Stimulated activated CD8-positive, alpha-beta memory T cell treated with anti-CD3 and anti-CD28 coated beads, Interleukin-7, amount 100 ng/mL, for 48 hours (primary cell): Measurements from ENCODE around the gene ZFPM1.

Experiments used
- DNase-seq, 2 donors: peaks; one replicate each; pipeline ENCODE4 v3.0.0-alpha.2; 2020; ENCODE audit warnings: low read depth in 1 of 2; ENCODE audit errors: extremely low read depth in 1 of 2

Gene ZFPM1

DNA sequence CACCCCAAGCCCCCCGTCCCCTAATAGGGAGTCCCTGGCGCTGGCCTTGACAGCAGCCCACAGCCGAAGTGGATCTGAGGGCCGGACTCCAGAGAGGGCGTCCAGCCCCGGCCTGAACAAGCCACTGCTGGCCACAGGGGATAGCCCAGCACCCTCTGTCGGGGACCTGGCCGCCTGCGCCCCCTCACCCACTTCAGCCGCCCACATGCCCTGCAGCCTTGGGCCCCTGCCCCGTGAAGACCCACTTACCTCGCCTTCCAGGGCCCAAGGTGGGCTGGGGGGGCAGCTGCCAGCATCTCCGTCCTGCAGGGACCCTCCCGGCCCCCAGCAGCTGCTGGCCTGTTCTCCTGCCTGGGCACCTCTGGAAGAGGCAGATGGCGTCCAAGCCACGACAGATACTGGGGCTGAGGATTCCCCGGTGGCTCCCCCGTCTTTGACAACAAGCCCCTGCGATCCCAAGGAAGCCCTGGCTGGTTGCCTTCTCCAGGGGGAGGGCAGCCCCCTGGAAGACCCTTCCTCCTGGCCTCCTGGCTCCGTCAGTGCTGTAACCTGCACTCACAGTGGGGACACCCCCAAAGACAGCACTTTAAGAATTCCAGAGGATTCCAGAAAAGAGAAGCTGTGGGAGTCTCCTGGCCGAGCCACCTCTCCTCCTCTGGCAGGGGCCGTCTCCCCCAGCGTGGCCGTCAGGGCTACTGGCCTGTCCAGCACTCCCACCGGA, 19.3 kb upstream of the ZFPM1 start:
- DNase-seq, result no peak

DNA sequence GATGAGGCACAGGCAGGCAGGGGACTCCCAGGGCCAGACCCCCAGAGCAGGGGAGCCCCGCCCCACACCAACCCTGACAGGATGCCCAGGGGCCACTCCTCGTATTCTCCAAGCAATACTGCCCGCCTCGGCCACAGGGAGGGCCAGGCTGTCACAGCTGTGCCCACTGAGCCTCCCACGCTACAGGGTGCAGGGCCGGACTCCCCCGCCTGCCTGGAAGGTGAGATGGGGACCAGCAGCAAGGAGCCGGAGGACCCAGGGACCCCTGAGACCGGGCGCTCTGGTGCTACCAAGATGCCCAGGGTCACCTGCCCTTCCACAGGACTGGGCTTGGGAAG, 18.8 kb upstream of the ZFPM1 start:
- no peak for DNase-seq

GRCh38 chr16:88434746-88435145, 18.3 kb upstream of the ZFPM1 start:
- no peak for DNase-seq

- no peak for DNase-seq
These were observed 17.4 kb upstream of the ZFPM1 start for GRCh38 chr16:88435437-88436355.

DNA sequence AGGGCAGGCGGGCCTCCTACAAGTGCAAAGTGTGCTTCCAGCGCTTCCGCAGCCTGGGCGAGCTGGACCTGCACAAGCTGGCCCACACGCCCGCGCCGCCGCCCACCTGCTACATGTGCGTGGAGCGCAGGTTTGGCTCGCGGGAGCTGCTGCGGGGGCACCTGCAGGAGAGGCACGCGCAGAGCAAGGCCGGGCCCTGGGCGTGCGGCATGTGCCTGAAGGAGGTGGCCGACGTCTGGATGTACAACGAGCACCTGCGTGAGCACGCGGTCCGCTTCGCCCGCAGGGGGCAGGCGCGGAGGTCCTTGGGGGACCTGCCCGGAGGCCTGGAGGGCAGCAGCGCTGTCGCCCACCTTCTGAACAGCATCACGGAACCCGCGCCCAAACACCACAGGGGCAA, 16.3 kb upstream of the ZFPM1 start:
- no peak for DNase-seq

DNA sequence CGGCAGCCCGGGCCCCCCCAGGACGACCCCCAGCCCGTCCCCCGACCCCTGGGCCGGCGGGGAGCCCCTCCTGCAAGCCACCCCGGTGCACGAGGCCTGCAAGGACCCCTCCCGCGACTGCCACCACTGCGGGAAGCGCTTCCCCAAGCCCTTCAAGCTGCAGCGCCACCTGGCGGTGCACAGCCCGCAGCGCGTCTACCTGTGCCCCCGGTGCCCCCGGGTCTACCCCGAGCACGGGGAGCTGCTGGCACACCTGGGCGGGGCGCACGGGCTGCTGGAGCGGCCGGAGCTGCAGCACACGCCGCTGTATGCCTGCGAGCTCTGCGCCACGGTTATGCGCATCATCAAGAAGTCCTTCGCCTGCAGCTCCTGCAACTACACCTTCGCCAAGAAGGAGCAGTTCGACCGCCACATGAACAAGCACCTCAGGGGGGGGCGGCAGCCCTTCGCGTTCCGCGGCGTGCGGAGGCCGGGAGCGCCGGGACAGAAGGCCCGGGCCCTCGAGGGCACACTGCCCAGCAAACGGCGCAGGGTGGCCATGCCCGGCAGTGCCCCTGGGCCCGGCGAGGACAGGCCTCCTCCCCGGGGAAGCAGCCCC, 15.6 kb upstream of the ZFPM1 start:
- DNase-seq, result peak in 1 of 2 donors; percentile 35

GRCh38 chr16:88438084-88438870, 14.8 kb upstream of the ZFPM1 start:
- no peak for DNase-seq

- DNase-seq, result no peak
These were observed 14.1 kb upstream of the ZFPM1 start for GRCh38 chr16:88439016-88439415.

GRCh38 chr16:88439706-88440105, 13.4 kb upstream of the ZFPM1 start:
- DNase-seq, result no peak

- no peak for DNase-seq
These were observed 13.0 kb upstream of the ZFPM1 start for GRCh38 chr16:88440111-88440510.

DNA sequence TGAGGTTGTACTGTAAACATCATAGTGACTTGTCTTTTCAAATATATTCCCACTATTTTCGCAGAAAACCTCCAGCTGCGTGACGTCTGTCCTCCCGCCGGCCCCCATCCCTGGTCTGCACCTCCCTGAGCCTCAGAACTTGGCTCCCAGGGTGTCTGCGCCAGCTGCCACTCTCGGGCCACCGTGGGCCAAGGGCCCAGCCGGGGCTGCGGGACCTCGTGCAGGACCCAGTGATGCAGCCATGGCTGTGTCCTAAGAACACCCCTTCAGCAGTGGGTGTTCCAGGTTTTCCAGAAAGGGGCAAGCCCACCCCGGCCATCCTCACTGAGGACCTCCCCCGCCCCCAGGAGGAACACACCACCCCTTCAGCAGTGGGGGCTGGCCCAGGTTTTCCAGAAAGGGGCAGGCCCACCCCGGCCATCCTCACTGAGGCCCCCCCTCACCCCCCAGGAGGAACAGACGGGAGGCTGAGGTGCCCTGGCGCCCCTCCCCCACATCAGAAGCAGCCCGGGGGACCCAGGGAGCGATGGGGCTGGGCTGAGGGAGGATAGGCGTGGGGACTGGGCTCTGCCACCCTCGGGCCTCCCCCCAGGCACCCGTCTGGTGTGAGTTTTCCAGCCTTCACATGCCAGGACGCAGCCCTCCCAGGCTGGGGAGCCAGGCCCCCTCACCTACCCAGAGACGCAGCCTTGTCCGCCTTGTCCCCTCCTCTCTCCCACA, 12.2 kb upstream of the ZFPM1 start:
- DNase-seq, result no peak

- no peak for DNase-seq
These were observed 11.6 kb upstream of the ZFPM1 start for GRCh38 chr16:88441460-88441859.

GRCh38 chr16:88442383-88442726, 10.7 kb upstream of the ZFPM1 start:
- DNase-seq, result no peak

- peak in 1 of 2 donors; percentile 59 for DNase-seq
These were observed 10.1 kb upstream of the ZFPM1 start for GRCh38 chr16:88442727-88443576.

GRCh38 chr16:88444826-88445582, 8.1 kb upstream of the ZFPM1 start:
- DNase-seq, result no peak

DNA sequence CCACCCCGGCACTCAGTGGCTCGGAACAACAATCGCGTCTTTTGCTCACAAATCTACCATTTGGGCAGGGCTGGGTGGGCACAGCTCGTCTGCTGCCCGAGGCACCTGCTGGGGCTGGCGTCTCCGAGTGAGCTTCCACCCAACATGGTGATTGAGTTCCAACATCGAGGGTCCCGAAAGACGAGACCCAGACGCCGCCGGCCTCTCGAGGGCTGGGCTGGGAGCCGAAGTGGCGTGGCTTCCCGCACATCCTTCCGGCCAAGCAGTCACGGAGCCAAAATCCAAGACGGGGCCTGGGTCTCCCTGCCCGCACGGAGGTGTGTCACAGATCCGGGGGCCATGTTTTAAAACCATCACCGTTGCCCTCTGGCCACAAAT, 7.5 kb upstream of the ZFPM1 start:
- no peak for DNase-seq

DNA sequence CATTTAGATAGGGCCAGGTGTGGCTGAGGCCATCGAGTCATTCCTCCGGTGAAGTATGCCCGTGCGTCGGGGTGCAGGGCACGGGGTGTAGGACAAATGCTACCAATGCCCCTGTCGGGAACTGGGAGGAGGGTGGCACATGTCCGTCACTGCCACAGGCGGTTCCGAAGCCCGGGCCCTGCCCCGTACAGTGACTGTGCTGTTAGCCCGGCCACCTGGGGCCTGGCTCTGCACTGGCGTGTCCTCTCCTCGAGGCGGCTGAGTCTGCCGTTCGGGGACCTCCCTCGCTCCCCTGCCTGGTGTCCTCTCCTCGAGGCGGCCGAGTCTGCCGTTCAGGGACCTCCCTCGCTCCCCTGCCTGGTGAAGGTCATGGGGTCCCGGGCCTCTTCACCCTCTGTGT, 7.0 kb upstream of the ZFPM1 start:
- DNase-seq, result no peak

DNA sequence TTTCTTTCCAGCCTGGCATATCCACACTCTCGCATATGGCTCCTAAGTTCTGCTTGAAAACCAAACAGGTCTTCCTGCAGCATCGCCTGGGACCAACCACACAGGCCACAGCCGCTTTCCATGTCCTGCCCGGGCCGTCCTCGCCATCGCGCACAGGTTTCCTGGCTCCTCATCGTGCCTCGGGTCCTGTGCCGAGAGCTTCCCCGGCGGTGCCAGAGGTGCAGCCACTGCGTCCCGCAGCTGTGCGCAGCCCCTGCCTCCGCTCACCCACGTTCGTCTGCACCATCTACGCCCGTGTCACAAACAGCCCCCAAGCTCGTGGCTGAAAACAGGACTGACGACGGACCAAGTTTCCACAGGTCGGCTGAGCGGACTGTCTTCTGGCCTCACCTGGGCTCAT, 6.3 kb upstream of the ZFPM1 start:
- no peak for DNase-seq

DNA sequence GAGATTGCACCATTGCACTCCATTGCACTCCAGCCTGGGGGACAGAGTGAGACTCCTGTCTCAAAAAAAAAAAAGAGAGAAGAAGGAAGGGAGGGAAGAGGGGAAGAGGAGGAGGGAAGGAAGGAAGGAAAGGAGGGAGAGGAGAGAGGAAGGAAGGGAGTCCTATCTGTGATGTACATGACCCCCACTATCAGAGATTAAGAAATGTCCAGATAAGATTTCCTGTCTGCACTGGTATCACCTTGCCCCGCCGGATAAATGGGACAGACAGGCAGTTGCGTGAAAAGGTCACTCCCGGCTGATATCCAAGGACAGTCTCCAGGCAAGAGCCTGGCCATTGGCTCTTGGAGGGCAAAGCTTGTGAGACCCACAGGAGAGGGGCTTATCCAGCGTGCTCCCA, 5.2 kb upstream of the ZFPM1 start:
- DNase-seq, result no peak
